Neural progenitor cell (in vitro differentiated cells): ENCODE data around the gene NEIL3. TPM values are rescaled to one million over a fixed set of nuclear protein-coding genes. Genes with fewer than 3 reads are reported as not detected.
"Not testable (repeated sequence)": the region's sequence is repeated elsewhere in the genome, so short reads cannot be mapped to it uniquely, and the experiment has no call there.

Source experiments
- DNase-seq: peaks from one replicate; pipeline ENCODE4 v3.0.0-alpha.2; 2016; ENCODE audit warnings: low spot score
- H2AFZ ChIP-seq: fragments of 200-600 bp; sonication (generic); replicated peaks from 2 replicates; pipeline ENCODE4 v1.6.1; 2016; ENCODE audit warnings: antibody characterized with exemption
- H3F3A ChIP-seq: fragments of 200-600 bp; sonication (generic); 2 replicates; pipeline ENCODE4 v1.6.1; 2016; ENCODE audit warnings: antibody characterized with exemption, low read depth
- H3K27ac ChIP-seq: fragments of 200-600 bp; sonication (generic); 2 replicates; pipeline ENCODE4 v1.5.1; 2016; ENCODE audit warnings: mild to moderate bottlenecking
- H3K27me3 ChIP-seq: fragments of 200-600 bp; sonication (generic); 2 replicates; pipeline ENCODE4 v1.6.1; 2016; ENCODE audit warnings: mild to moderate bottlenecking, moderate library complexity
- H3K36me3 ChIP-seq: fragments of 200-600 bp; sonication (generic); 2 replicates; pipeline ENCODE4 v1.5.1; 2016
- H3K4me1 ChIP-seq: fragments of 200-600 bp; sonication (generic); 2 replicates; pipeline ENCODE4 v1.6.1; 2016; ENCODE audit warnings: mixed run types
- H3K4me2 ChIP-seq: fragments of 200-600 bp; sonication (generic); 2 replicates; pipeline ENCODE4 v1.6.1; 2016
- H3K4me3 ChIP-seq: fragments of 200-600 bp; sonication (generic); 2 replicates; pipeline ENCODE4 v1.5.1; 2016
- H3K79me2 ChIP-seq: fragments of 200-600 bp; sonication (generic); 2 replicates; pipeline ENCODE4 v1.6.1; 2016; ENCODE audit warnings: low read depth
- H3K9ac ChIP-seq: fragments of 200-600 bp; sonication (generic); 2 replicates; pipeline ENCODE4 v1.6.1; 2016
- H3K9me3 ChIP-seq: fragments of 200-600 bp; sonication (generic); 2 replicates; pipeline ENCODE4 v1.5.1; 2016; ENCODE audit warnings: low read depth
- H4K20me1 ChIP-seq: fragments of 200-600 bp; sonication (generic); 2 replicates; pipeline ENCODE4 v1.6.1; 2016; ENCODE audit warnings: low read depth
- H3K27ac Mint-ChIP-seq: 3 replicates; pipeline ENCODE4 v1.8.0; 2021; ENCODE audit warnings: mixed read lengths
- H3K27me3 Mint-ChIP-seq: 2 replicates; pipeline ENCODE4 v1.8.0; 2022; ENCODE audit warnings: low read depth, mild to moderate bottlenecking, inconsistent platforms, moderate library complexity, mixed read lengths; ENCODE audit not compliant: insufficient read depth
- H3K36me3 Mint-ChIP-seq: 3 replicates; pipeline ENCODE4 v1.8.0; 2021; ENCODE audit warnings: mixed read lengths
- H3K4me1 Mint-ChIP-seq: 3 replicates; pipeline ENCODE4 v1.8.0; 2021; ENCODE audit warnings: mixed read lengths
- H3K4me3 Mint-ChIP-seq: 3 replicates; pipeline ENCODE4 v1.8.0; 2021; ENCODE audit warnings: mild to moderate bottlenecking, moderate library complexity, mixed read lengths
- H3K9me3 Mint-ChIP-seq: 3 replicates; pipeline ENCODE4 v1.8.0; 2020; ENCODE audit warnings: mixed read lengths
- EZH2 ChIP-seq: fragments of 200-600 bp; sonication (generic); IDR thresholded peaks from 2 replicates; pipeline ENCODE4 v1.6.1; 2017; ENCODE audit warnings: antibody characterized with exemption, mild to moderate bottlenecking, moderate library complexity
- EZH2phosphoT487 ChIP-seq: fragments of 200-600 bp; sonication (generic); IDR thresholded peaks from 2 replicates; pipeline ENCODE4 v1.6.1; 2017; ENCODE audit warnings: antibody characterized with exemption
- total RNA-seq: library from RNA; depleted of rRNA; stranded (reverse); fragments of >200 nt; gene quantifications from 2 replicates; pipeline ENCODE4 v1.2.3, GENCODE V29; 2015; ENCODE audit warnings: low replicate concordance
- TF ChIP-seq, protein P1 (sequence below): fragments of 200-600 bp; sonication (generic); IDR thresholded peaks from 2 replicates; pipeline ENCODE4 v1.5.1; 2017; ENCODE audit warnings: antibody characterized with exemption, mild to moderate bottlenecking

Gene NEIL3
- total RNA-seq, 1 donor from 2014 or later = 26.3 TPM

DNA sequence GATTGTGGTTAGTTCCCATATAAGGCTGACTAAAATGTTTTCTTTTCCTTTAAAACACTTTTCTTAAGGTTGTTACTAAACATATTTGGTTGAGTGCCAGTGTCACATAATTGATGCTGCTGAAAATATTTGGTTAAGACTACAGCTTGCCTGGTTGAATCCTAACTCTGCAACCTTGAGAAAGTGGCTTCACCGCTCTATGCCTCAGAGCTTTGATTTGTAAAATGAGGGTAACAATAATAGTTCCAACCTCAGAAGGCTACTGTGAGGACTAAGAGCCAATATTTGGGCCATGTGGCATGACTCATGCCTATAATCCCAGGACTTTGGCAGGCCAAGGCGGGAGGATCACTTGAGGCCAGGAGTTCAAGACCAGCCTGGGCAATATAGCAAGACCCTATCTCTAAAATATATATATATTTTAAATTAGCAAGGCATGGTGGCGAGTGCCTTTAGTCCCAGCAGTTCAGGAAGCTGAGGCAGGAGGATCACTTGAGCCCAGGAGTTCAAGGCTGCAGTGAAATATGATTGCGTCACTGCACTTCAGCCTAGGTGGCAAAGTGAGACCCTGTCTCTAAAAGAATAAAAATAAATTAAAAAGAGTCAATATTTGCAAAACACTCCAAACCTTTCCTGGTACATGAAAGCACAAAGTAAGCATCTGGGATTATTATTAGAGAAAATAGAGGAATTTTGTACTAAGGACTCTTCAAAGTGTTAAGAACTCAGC, 7.1 kb upstream of the NEIL3 start:
- no peaks in the 10 kb centered on the region for H4K20me1 ChIP-seq
- H3K4me3 Mint-ChIP-seq = no peak overlapping the region
- H3K4me1 ChIP-seq = no peaks in the 10 kb centered on the region
- H3K36me3 ChIP-seq = no peaks in the 10 kb centered on the region
- H3K4me1 Mint-ChIP-seq = peaks cover 13% of the 10 kb centered on the region
- H3K27me3 ChIP-seq = no peaks in the 10 kb centered on the region
- no peak overlapping the region for H3K4me3 ChIP-seq
- H3K27ac Mint-ChIP-seq = no peak overlapping the region
- H3K9ac ChIP-seq = no peak overlapping the region
- H3K9me3 ChIP-seq = peaks cover 3% of the 10 kb centered on the region
- DNase-seq = no peak
- TF ChIP-seq EZH2 (no peak), EZH2phosphoT487 (no peak)
- TF ChIP-seq, protein P1, sequence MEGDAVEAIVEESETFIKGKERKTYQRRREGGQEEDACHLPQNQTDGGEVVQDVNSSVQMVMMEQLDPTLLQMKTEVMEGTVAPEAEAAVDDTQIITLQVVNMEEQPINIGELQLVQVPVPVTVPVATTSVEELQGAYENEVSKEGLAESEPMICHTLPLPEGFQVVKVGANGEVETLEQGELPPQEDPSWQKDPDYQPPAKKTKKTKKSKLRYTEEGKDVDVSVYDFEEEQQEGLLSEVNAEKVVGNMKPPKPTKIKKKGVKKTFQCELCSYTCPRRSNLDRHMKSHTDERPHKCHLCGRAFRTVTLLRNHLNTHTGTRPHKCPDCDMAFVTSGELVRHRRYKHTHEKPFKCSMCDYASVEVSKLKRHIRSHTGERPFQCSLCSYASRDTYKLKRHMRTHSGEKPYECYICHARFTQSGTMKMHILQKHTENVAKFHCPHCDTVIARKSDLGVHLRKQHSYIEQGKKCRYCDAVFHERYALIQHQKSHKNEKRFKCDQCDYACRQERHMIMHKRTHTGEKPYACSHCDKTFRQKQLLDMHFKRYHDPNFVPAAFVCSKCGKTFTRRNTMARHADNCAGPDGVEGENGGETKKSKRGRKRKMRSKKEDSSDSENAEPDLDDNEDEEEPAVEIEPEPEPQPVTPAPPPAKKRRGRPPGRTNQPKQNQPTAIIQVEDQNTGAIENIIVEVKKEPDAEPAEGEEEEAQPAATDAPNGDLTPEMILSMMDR = no peak
- no peak overlapping the region for H2AFZ ChIP-seq
- H3K36me3 Mint-ChIP-seq = peaks cover 2% of the 10 kb centered on the region
- no peaks in the 10 kb centered on the region for H3K27me3 Mint-ChIP-seq
- peaks cover 9% of the 10 kb centered on the region for H3K9me3 Mint-ChIP-seq
- no peaks in the 10 kb centered on the region for H3K79me2 ChIP-seq
- H3K27ac ChIP-seq = no peak overlapping the region
- H3F3A ChIP-seq = no peaks in the 10 kb centered on the region
- H3K4me2 ChIP-seq = no peak overlapping the region

DNA sequence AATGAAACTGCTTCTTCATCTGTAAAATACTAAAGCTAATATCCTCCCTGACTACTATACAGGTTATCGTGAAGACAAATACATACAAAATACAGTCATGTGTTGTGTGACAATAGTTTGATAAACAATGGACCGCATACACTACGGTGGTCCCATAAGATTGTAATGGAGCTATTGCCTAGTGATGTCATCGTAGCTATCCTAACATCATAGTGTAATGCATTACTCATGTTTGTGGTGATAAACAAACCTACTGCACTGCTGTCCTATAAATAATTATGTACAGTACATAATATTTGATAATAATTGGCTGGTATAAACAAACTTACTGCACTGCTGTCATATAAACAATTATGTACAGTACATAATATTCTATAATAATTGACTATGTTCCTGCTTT, 5.6 kb upstream of the NEIL3 start:
- H3K9me3 Mint-ChIP-seq = peaks cover 2% of the 10 kb centered on the region
- no peaks in the 10 kb centered on the region for H3K27me3 Mint-ChIP-seq
- no peaks in the 10 kb centered on the region for H3K27me3 ChIP-seq
- H3F3A ChIP-seq = no peaks in the 10 kb centered on the region
- no peak overlapping the region for H3K4me3 Mint-ChIP-seq
- no peaks in the 10 kb centered on the region for H3K36me3 Mint-ChIP-seq
- TF ChIP-seq EZH2phosphoT487 (no peak), EZH2 (no peak)
- TF ChIP-seq, protein P1 = no peak
- H3K4me3 ChIP-seq = no peak overlapping the region
- H3K4me2 ChIP-seq = no peak overlapping the region
- H3K36me3 ChIP-seq = no peaks in the 10 kb centered on the region
- peaks cover 16% of the 10 kb centered on the region for H3K4me1 Mint-ChIP-seq
- H2AFZ ChIP-seq = no peak overlapping the region
- no peak overlapping the region for H3K27ac Mint-ChIP-seq
- no peaks in the 10 kb centered on the region for H3K79me2 ChIP-seq
- H3K9ac ChIP-seq = no peak overlapping the region
- H3K27ac ChIP-seq = no peak overlapping the region
- no peaks in the 10 kb centered on the region for H4K20me1 ChIP-seq
- no peaks in the 10 kb centered on the region for H3K9me3 ChIP-seq
- no peak for DNase-seq
- no peaks in the 10 kb centered on the region for H3K4me1 ChIP-seq

DNA sequence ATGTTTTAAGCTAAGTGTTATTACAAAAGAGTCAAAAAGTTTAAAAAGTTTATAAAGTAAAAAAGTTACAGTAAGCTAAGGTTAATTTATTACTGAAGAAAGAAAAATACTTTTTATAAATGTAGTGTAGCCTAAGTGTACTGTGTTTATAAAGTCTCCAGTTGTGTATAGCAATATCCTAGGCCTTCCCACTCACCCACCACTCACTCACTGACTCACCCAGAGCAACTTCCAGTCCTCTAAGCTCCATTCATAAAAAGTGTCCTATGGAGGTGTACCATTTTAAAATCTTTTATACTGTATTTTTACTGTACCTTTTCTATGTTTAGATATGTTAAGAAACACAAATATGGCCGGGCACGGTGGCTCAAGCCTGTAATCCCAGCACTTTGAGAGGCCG, 4.8 kb upstream of the NEIL3 start:
- not testable (repeated sequence) for H3K27ac ChIP-seq, H3K9me3 ChIP-seq, H3K27me3 Mint-ChIP-seq, H3K4me3 ChIP-seq, H3K27ac Mint-ChIP-seq, H3K4me1 ChIP-seq, H3K4me2 ChIP-seq, H3K4me3 Mint-ChIP-seq, H3K9me3 Mint-ChIP-seq, H3K9ac ChIP-seq, H3K36me3 ChIP-seq, H3K27me3 ChIP-seq, DNase-seq, H2AFZ ChIP-seq, H4K20me1 ChIP-seq, H3F3A ChIP-seq, H3K36me3 Mint-ChIP-seq, H3K79me2 ChIP-seq
- H3K4me1 Mint-ChIP-seq = peaks cover 16% of the 10 kb centered on the region

DNA sequence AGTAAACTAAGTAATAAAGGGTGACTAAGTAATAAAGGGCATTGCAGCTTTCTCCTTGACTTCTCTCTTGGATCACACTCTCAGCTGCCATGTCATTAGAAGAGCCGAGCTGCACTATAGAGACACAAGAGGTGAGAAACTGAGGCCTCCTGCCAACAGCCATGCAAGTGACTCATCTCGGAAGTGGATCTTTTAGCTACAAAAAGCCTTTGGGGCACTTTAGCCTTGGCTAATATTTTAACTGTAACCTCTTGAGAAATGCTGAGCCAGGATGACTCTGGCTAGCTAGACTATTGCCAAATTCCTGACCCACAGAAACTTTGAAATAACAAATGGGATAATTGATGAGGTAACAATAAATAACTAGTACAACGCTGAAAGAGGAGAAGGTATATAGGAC, 1.5 kb upstream of the NEIL3 start:
- Histone ChIP-seq H3K4me2 (no peak overlapping the region), H3K4me3 (no peak overlapping the region), H3F3A (no peaks in the 10 kb centered on the region), H3K9me3 (no peaks in the 10 kb centered on the region), H3K4me1 (peaks cover 7% of the 10 kb centered on the region), H3K79me2 (peaks cover 28% of the 10 kb centered on the region), H3K27me3 (no peaks in the 10 kb centered on the region), H2AFZ (peak overlapping the region; percentile 94), H4K20me1 (no peaks in the 10 kb centered on the region), H3K36me3 (no peaks in the 10 kb centered on the region), H3K9ac (no peak overlapping the region), H3K27ac (no peak overlapping the region)
- TF ChIP-seq EZH2 (no peak), EZH2phosphoT487 (no peak)
- TF ChIP-seq, protein P1 = no peak
- H3K27ac Mint-ChIP-seq = no peak overlapping the region
- peaks cover 8% of the 10 kb centered on the region for H3K4me1 Mint-ChIP-seq
- no peaks in the 10 kb centered on the region for H3K9me3 Mint-ChIP-seq
- H3K27me3 Mint-ChIP-seq = peaks cover 2% of the 10 kb centered on the region
- H3K4me3 Mint-ChIP-seq = no peak overlapping the region
- H3K36me3 Mint-ChIP-seq = peaks cover 11% of the 10 kb centered on the region
- no peak for DNase-seq
